NCI-H226 (cell line): ENCODE results near the gene ZNF700.
"Not testable (repeated sequence)": the region's sequence is repeated elsewhere in the genome, so short reads cannot be mapped to it uniquely, and the experiment has no call there.

ENCODE experiments used
- DNase-seq: peaks from one replicate; pipeline ENCODE4 v3.0.0-alpha.2; 2015

ZNF700 gene

DNA sequence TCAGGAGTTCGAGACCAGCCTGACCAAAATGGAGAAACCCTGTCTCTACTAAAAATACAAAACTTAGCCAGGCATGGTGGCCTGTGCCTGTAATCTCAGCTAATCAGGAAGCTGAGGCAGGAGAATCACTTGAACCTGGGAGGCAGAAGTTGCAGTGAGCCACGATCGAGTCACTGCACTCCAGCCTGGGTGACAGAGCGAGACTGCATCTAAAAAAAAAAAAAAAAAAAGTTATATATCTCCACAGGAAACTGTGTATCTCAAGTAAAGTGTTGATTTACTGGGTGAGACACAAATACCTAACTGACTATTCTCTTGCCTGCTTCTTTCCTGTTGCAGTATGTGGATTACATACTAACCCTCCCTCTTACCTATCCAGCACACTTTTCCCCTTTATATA lies 67.0 kb downstream of the ZNF700 start:
- DNase-seq = not testable (repeated sequence)

DNA sequence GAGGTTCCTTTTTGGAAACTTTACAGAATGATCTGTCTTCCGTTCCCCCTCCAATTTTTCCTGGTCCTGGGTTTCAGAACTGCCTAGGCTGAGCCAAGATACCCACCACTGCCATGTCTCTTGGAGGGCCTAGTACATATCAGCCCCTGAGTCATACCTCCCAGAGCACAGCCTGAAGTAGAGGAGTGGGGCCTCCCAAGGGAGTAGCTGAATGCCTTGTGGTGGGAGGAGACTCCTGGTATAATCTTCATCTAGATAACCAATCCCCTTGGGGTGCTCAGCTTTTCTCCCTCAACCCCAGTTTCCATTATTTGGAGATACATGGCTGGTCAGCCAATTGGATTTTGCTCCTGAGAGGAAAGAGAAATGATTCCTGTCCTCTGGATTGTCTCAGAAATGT lies 70.3 kb downstream of the ZNF700 start:
- peak; percentile 64 for DNase-seq
